HepG2 (cell line): ENCODE data around the gene SDC1. TPM values are rescaled to one million over a fixed set of nuclear protein-coding genes. Genes with fewer than 3 reads are reported as not detected.

Experiments used
- ATAC-seq: fragments of 200-7000 bp; cut with Tn5 transposase; 3 replicates; pipeline ENCODE4 v1.9.1; 2020; ENCODE audit warnings: mild to moderate bottlenecking, moderate library complexity
- BruUV-seq: library from RNA; stranded (reverse); fragments of 400-500 nt; replicated peaks from 2 replicates; lab custom pipeline; 2021; lab: Mats Ljungman, UMichigan
- CTCF ChIA-PET: fragments of 300-600 bp; formaldehyde crosslinking; extraction: SDS; loops from one replicate; lab custom pipeline; 2021; ENCODE audit warnings: low total read pairs, inconsistent platforms, low intra/inter-chr PET ratio; lab: Yijun Ruan, JAX
- POLR2A ChIA-PET: fragments of 350-600 bp; sonication (Branson Sonifier 250); formaldehyde crosslinking; loops from one replicate; lab custom pipeline; 2020; ENCODE audit warnings: antibody characterized with exemption, inconsistent platforms; lab: Yijun Ruan, JAX
- DNase-seq: peaks from one replicate; pipeline ENCODE4 v3.0.0-alpha.2; 2015; ENCODE audit warnings: low spot score
- FAIRE-seq: peaks from 3 replicates; lab custom pipeline; 2011; peaks lifted over from hg19 to GRCh38; lab: Jason Lieb, UNC
- H2AFZ ChIP-seq: one replicate; pipeline ENCODE4 v1.6.1; 2011; ENCODE audit warnings: low read length, inconsistent platforms
- H3K27ac ChIP-seq: fragments of 300-600 bp; 3 replicates; pipeline ENCODE4 v1.8.0; 2011; ENCODE audit warnings: mixed run types, mild to moderate bottlenecking, mixed read lengths, low read length, inconsistent platforms; ENCODE audit not compliant: insufficient read depth; ENCODE audit errors: extremely low read length
- H3K27me3 ChIP-seq, 2 experiments: fragments of 200-600 bp in 1 of 2; 2 replicates in 1 of 2; 3 replicates in 1 of 2; pipeline versions ENCODE4 v1.6.0 to v1.8.0; 2011; ENCODE audit warnings: low read length in 2 of 2, mild to moderate bottlenecking in 2 of 2, moderate library complexity in 2 of 2, inconsistent platforms in 1 of 2; ENCODE audit not compliant: insufficient read depth in 2 of 2, control insufficient read depth in 1 of 2
- H3K36me3 ChIP-seq, 2 experiments: fragments of 200-600 bp in 1 of 2; replicated peaks in 1 of 2; 2 replicates in 1 of 2; 3 replicates in 1 of 2; pipeline versions ENCODE4 v1.5.1 to v1.8.0; 2011; ENCODE audit warnings: low read length in 2 of 2, inconsistent platforms in 1 of 2; ENCODE audit not compliant: insufficient read depth in 2 of 2, control insufficient read depth in 1 of 2
- H3K4me1 ChIP-seq: 2 replicates; pipeline ENCODE4 v1.5.1; 2012; ENCODE audit warnings: low read length, inconsistent platforms; ENCODE audit not compliant: insufficient read depth
- H3K4me2 ChIP-seq: 2 replicates; pipeline ENCODE4 v1.6.0; 2011; ENCODE audit warnings: low read depth, low read length, inconsistent platforms
- H3K4me3 ChIP-seq, 3 experiments: fragments of 200-600 bp in 1 of 3; sonication (generic), shearing (Covaris generic) in 1 of 3; replicated peaks in 1 of 3; 2 replicates each; pipeline ENCODE4 v1.5.1; 2011 to 2016; ENCODE audit warnings: low read length in 3 of 3, inconsistent platforms in 2 of 3, low read depth in 2 of 3, mild to moderate bottlenecking in 2 of 3, control low read depth in 1 of 3, mixed read lengths in 1 of 3; ENCODE audit not compliant: insufficient read depth in 1 of 3
- H3K79me2 ChIP-seq: one replicate; pipeline ENCODE4 v1.6.1; 2011; ENCODE audit warnings: low read length, inconsistent platforms; ENCODE audit not compliant: insufficient read depth
- H3K9ac ChIP-seq: 2 replicates; pipeline ENCODE4 v1.6.0; 2011; ENCODE audit warnings: mild to moderate bottlenecking, low read depth, low read length, inconsistent platforms; ENCODE audit not compliant: insufficient read depth
- H3K9me3 ChIP-seq: 2 replicates; pipeline ENCODE4 v1.5.1; 2012; ENCODE audit warnings: mild to moderate bottlenecking, low read length
- H4K20me1 ChIP-seq: 2 replicates; pipeline ENCODE4 v1.6.0; 2011; ENCODE audit warnings: inconsistent platforms, mild to moderate bottlenecking, low read length, moderate library complexity; ENCODE audit not compliant: insufficient read depth
- FOSL2 ChIP-seq: sonication (generic); formaldehyde crosslinking; IDR thresholded peaks from 2 replicates; pipeline ENCODE4 v1.4.0; 2020; ENCODE audit warnings: missing genetic modification reagents
- MZF1 ChIP-seq: sonication (generic); formaldehyde crosslinking; IDR thresholded peaks from 2 replicates; pipeline ENCODE4 v1.8.1; 2023; ENCODE audit warnings: mild to moderate bottlenecking, missing genetic modification reagents, borderline replicate concordance
- POLR2AphosphoS5 ChIP-seq: IDR thresholded peaks from 2 replicates; pipeline ENCODE4 v1.6.1; 2012; ENCODE audit warnings: low read depth, low read length
- SMARCE1 ChIP-seq: fragments of 450-650 bp; IDR thresholded peaks from 2 replicates; pipeline ENCODE4 v1.6.1; 2017; ENCODE audit warnings: borderline replicate concordance
- ZFX ChIP-seq: sonication (generic); formaldehyde crosslinking; IDR thresholded peaks from 2 replicates; pipeline ENCODE4 v1.4.0; 2020; ENCODE audit warnings: mild to moderate bottlenecking, low read depth, missing genetic modification reagents, moderate library complexity
- ZNF143 ChIP-seq: sonication (generic); formaldehyde crosslinking; IDR thresholded peaks from 2 replicates; pipeline ENCODE4 v1.4.0; 2020; ENCODE audit warnings: missing genetic modification reagents
- ZNF350 ChIP-seq: sonication (generic); formaldehyde crosslinking; IDR thresholded peaks from 2 replicates; pipeline ENCODE4 v1.4.0; 2020; ENCODE audit warnings: mild to moderate bottlenecking, low read depth, missing genetic modification reagents, borderline replicate concordance
- WGBS: methylation state at CpG from one replicate; pipeline ENCODE4 v1.1.6; 2017; ENCODE audit warnings: low lambda C conversion rate; 5-methylcytosine and 5-hydroxymethylcytosine counted together
- in situ Hi-C: cut with HindIII; loops from 2 replicates; pipeline ENCODE4 v1.10.0; 2017; ENCODE audit warnings: low pct_unique_long_range_greater_than_20kb; ENCODE audit not compliant: extremely low pct_ligation_motif_present
- intact Hi-C: fragments of 100-400 bp; cut with micrococcal nuclease; formaldehyde crosslinking; loops from one replicate; pipeline ENCODE4 v1.10.0; 2022; ENCODE audit not compliant: unreplicated experiment
- polyA plus RNA-seq, 8 experiments: library from polyadenylated mRNA; depleted of rRNA in 3 of 8; stranded (reverse) in 7 of 8; unstranded in 1 of 8; fragments of >200 nt; fragmentation: Illumina TruSeq in 4 of 8; extraction: Trizol in 4 of 8; gene quantifications; 2 replicates each; pipeline versions ENCODE4 v1.2.1 to v1.2.3, GENCODE V29; 2011 to 2016; ENCODE audit warnings: low read depth in 4 of 8, missing spikeins in 1 of 8, mixed read lengths in 1 of 8; ENCODE audit not compliant: insufficient read depth in 1 of 8
- total RNA-seq, 5 experiments: library from RNA; depleted of rRNA; stranded (reverse); fragments of >200 nt; fragmentation: Illumina TruSeq; extraction: Trizol; gene quantifications; 2 replicates each; pipeline ENCODE4 v1.2.3, GENCODE V29; 2016; ENCODE audit warnings: low read depth in 1 of 5
- TF ChIP-seq, protein P1 (sequence below): sonication (generic); formaldehyde crosslinking; IDR thresholded peaks from 2 replicates; pipeline ENCODE4 v1.8.0; 2022; ENCODE audit warnings: mild to moderate bottlenecking, missing genetic modification reagents
- TF ChIP-seq, protein P2 (sequence below): sonication (generic); formaldehyde crosslinking; IDR thresholded peaks from 2 replicates; pipeline ENCODE4 v1.4.0; 2020; ENCODE audit warnings: missing genetic modification reagents, borderline replicate concordance
- TF ChIP-seq, protein P3 (sequence below): sonication (generic); formaldehyde crosslinking; IDR thresholded peaks from 2 replicates; pipeline ENCODE4 v1.4.0; 2020; ENCODE audit warnings: missing genetic modification reagents

SDC1 gene
- total and polyA plus RNA-seq, 2 of the 13 experiments (the other 11 are each of a cell fraction or from before 2014, with no cell fraction given), result 108 to 119 TPM

DNA sequence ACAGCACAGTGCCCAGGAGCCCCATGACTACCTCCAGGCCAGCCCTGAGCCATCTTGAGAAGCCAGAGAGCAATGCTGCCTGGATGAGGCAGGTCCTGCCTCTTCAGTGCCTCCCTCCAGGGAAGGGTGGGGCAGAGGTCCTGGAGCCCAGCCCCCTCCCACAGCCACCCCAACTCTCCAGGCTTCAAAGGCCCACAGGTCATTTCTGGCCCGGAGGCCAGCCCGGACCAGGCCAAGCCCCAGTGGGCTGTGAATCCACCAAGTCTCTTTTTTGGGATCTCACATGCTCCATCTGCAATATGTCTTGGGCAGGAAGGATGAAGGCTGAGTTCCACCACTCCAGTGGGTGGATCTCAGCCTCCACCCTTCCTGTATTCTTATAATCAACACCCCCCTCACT is 36.7 kb downstream of the SDC1 start:
- H3K27me3 ChIP-seq, result no peaks in the 10 kb centered on the region
- in situ Hi-C loops (loop anchor here (5.0 kb wide), 1 partner anchor 34 kb away; no protein-coding TSS in a partner anchor), intact Hi-C loops (no loop called here)
- no peaks in the 10 kb centered on the region for H4K20me1 ChIP-seq
- no peaks in the 10 kb centered on the region for H3K79me2 ChIP-seq
- H3K4me1 ChIP-seq, result peaks cover 99% of the 10 kb centered on the region
- DNase-seq (no peak), FAIRE-seq (no peak), ATAC-seq (no peak)
- TF ChIP-seq, protein P1, sequence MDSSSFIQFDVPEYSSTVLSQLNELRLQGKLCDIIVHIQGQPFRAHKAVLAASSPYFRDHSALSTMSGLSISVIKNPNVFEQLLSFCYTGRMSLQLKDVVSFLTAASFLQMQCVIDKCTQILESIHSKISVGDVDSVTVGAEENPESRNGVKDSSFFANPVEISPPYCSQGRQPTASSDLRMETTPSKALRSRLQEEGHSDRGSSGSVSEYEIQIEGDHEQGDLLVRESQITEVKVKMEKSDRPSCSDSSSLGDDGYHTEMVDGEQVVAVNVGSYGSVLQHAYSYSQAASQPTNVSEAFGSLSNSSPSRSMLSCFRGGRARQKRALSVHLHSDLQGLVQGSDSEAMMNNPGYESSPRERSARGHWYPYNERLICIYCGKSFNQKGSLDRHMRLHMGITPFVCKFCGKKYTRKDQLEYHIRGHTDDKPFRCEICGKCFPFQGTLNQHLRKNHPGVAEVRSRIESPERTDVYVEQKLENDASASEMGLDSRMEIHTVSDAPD (CRISPR knock-in tag), result no peak
- TF ChIP-seq ZNF350 (CRISPR knock-in tag), result 0 out of 2 replicates have a peak, but pooled peaks have one; percentile 5
- ChIA-PET CTCF (no interaction called here), POLR2A (interaction anchor here (0.8 to 6.0 kb wide), 7 partner anchors 8 to 183 kb away, joined by 3 to 73 read pairs (median 12); partner anchors contain the start of gene SDC1)
- no TSS peak for BruUV-seq
- no peak overlapping the region for H3K9ac ChIP-seq
- no peak overlapping the region; the same call in 1 of the 2 replicates for H3K4me2 ChIP-seq
- H3K36me3 ChIP-seq, result no peaks in the 10 kb centered on the region
- no peaks in the 10 kb centered on the region for H3K9me3 ChIP-seq
- no peak overlapping the region for H2AFZ ChIP-seq
- H3K4me3 ChIP-seq, result no peak overlapping the region
- no peak overlapping the region for H3K27ac ChIP-seq
- 55% methylated on average over 2 of the region's 2 CpGs for WGBS

DNA sequence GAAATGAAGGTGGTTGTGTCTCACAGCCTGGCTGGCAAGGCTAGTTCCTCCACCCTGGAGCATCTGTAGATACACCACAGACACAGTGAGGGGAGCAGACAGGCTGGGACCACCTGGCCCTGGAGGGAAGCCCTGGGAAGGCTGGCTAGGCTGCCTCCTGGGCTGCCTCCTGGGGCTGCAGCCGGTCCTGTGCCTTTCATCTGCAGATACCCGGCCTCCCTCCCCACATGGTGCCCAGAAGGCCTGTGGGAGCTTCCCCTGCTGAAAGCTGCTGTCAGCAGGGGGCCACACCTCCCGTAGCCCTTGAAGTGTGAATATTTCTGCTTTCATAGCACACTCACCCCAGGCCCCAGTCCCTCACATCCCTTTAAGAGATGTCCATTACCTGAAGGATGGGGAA is 37.6 kb downstream of the SDC1 start:
- peak overlapping the region; percentile 82 for H3K4me2 ChIP-seq
- H3K36me3 ChIP-seq, result no peaks in the 10 kb centered on the region
- in situ Hi-C loops, result loop anchor here (5.0 kb wide), 1 partner anchor 35 kb away; no protein-coding TSS in a partner anchor
- H3K79me2 ChIP-seq, result no peaks in the 10 kb centered on the region
- H3K4me3 ChIP-seq, result peak overlapping the region in 1 of 3 experiments; percentile 67; a peak in 1 of 6 replicates
- POLR2A ChIA-PET, result interaction anchor here (0.8 to 6.0 kb wide), 7 partner anchors 8 to 182 kb away, joined by 3 to 73 read pairs (median 5); partner anchors contain the start of gene SDC1
- H2AFZ ChIP-seq, result no peak overlapping the region
- no peaks in the 10 kb centered on the region for H3K27me3 ChIP-seq
- CTCF ChIA-PET, result no interaction called here
- FAIRE-seq, result no peak
- peak overlapping the region; percentile 62; the same call in 1 of the 2 replicates for H3K9ac ChIP-seq
- intact Hi-C loops, result no loop called here
- BruUV-seq, result no TSS peak
- WGBS, result 11% methylated on average over 2 of the region's 3 CpGs
- peak; percentile 32 for ATAC-seq
- H3K4me1 ChIP-seq, result peaks cover 99% of the 10 kb centered on the region
- DNase-seq, result no peak
- H4K20me1 ChIP-seq, result no peaks in the 10 kb centered on the region
- H3K27ac ChIP-seq, result no peak overlapping the region
- H3K9me3 ChIP-seq, result no peaks in the 10 kb centered on the region
- TF ChIP-seq SMARCE1 (no peak), POLR2AphosphoS5 (no peak), ZNF143 (CRISPR knock-in tag) (peak; percentile 43; the same call in 1 of the 2 replicates), MZF1 (CRISPR knock-in tag) (no peak), FOSL2 (CRISPR knock-in tag) (no peak), ZFX (CRISPR knock-in tag) (no peak)
- TF ChIP-seq, protein P2, sequence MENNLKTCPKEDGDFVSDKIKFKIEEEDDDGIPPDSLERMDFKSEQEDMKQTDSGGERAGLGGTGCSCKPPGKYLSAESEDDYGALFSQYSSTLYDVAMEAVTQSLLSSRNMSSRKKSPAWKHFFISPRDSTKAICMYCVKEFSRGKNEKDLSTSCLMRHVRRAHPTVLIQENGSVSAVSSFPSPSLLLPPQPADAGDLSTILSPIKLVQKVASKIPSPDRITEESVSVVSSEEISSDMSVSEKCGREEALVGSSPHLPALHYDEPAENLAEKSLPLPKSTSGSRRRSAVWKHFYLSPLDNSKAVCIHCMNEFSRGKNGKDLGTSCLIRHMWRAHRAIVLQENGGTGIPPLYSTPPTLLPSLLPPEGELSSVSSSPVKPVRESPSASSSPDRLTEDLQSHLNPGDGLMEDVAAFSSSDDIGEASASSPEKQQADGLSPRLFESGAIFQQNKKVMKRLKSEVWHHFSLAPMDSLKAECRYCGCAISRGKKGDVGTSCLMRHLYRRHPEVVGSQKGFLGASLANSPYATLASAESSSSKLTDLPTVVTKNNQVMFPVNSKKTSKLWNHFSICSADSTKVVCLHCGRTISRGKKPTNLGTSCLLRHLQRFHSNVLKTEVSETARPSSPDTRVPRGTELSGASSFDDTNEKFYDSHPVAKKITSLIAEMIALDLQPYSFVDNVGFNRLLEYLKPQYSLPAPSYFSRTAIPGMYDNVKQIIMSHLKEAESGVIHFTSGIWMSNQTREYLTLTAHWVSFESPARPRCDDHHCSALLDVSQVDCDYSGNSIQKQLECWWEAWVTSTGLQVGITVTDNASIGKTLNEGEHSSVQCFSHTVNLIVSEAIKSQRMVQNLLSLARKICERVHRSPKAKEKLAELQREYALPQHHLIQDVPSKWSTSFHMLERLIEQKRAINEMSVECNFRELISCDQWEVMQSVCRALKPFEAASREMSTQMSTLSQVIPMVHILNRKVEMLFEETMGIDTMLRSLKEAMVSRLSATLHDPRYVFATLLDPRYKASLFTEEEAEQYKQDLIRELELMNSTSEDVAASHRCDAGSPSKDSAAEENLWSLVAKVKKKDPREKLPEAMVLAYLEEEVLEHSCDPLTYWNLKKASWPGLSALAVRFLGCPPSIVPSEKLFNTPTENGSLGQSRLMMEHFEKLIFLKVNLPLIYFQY (CRISPR knock-in tag), result no peak
- TF ChIP-seq, protein P3, sequence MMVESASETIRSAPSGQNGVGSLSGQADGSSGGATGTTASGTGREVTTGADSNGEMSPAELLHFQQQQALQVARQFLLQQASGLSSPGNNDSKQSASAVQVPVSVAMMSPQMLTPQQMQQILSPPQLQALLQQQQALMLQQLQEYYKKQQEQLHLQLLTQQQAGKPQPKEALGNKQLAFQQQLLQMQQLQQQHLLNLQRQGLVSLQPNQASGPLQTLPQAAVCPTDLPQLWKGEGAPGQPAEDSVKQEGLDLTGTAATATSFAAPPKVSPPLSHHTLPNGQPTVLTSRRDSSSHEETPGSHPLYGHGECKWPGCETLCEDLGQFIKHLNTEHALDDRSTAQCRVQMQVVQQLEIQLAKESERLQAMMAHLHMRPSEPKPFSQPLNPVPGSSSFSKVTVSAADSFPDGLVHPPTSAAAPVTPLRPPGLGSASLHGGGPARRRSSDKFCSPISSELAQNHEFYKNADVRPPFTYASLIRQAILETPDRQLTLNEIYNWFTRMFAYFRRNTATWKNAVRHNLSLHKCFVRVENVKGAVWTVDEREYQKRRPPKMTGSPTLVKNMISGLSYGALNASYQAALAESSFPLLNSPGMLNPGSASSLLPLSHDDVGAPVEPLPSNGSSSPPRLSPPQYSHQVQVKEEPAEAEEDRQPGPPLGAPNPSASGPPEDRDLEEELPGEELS (CRISPR knock-in tag), result 0 out of 2 replicates have a peak, but pooled peaks have one; percentile 18
